Endothelial cell of hepatic sinusoid (primary cell): ENCODE measurements around the gene CFAP119.

ENCODE experiments used
- in situ Hi-C: cut with HindIII; loops from 2 replicates; pipeline ENCODE4 v1.10.0; 2017; ENCODE audit warnings: low sequenced_read_pairs

The CFAP119 gene

DNA sequence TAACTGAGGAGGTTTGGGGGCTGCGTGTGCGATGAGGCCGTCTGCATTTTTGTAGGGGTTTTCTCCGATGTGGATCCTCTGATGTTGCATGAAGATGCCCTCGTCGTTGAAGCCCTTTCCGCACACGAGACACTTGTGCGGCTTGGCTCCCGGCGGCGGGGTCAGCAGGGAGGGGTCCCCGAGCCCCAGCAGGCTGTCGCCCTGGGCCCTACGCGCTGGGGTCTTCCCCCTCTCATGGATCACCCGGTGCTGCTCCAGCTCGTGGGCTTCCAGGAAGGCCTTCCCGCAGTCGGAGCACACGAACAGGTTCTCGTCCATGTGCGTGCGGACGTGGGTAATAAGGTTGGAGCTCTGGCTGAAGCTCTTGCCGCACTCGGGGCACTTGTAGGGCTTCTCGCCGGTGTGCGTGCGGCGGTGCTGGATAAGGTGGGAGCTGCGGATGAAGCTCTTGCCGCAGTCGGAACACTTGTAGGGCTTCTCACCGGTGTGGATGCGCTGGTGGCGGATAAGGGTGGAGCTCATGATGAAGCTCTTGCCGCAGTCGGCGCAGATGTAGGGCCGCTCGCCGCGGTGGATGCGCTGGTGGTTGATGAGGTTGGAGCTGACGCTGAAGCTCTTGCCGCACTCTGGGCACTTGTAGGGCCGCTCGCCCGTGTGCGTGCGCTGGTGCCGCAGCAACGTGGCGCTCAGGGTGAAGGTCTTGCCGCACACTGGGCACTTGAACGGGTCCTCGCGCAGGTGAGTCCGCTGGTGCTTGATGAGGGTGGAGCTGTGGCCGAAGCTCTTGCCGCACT is 20.8 kb upstream of the CFAP119 start:
- in situ Hi-C loops: loop anchor here (5.0 kb wide), 2 partner anchors 70 to 165 kb away; partner anchors contain the start of gene ORAI3

- in situ Hi-C loops: loop anchor here (5.0 kb wide), 2 partner anchors 68 to 167 kb away; partner anchors contain the start of gene ORAI3
Observed at GRCh38 chr16:30780549-30780948, 18.7 kb upstream of the CFAP119 start.

- in situ Hi-C loops: loop anchor here (5.0 kb wide), 2 partner anchors 68 to 167 kb away; partner anchors contain the start of gene ORAI3
Observed at GRCh38 chr16:30780021-30780420, 18.2 kb upstream of the CFAP119 start.

- in situ Hi-C loops: no loop called here
Observed at GRCh38 chr16:30779596-30779995, 17.7 kb upstream of the CFAP119 start.

DNA sequence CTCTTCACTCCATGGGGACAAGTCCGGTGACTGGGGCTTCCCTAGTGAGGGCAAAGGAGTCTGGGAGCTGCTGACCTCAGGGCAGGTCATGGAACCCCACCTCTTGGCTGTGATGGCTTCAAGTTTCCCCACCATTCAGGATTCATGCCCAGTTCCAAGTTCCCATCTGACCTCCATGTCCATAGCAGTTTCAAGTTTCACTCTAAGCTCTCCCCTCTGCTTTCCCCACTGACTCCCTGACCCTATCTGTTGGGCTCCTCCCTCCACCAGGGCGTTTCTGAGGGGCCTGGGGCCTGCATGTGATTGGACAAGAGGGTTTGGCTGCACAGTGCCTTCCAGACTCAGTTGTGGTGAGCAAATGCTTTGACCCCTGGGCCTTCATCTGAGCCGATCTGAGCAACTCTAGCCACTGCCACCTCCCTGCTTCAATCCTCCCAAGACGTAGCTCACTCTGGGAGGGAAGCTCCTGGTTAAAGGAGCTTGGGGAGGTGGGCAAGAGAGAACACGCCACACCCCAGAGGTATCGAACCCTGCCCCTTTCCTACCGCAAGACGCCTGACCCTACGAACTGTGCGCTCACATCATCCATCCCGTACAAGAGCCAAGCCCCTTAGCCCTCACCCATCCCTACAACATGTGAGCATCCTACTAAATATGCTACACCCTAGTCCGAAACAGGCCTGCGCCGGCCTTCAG is 16.8 kb upstream of the CFAP119 start:
- in situ Hi-C loops: no loop called here

DNA sequence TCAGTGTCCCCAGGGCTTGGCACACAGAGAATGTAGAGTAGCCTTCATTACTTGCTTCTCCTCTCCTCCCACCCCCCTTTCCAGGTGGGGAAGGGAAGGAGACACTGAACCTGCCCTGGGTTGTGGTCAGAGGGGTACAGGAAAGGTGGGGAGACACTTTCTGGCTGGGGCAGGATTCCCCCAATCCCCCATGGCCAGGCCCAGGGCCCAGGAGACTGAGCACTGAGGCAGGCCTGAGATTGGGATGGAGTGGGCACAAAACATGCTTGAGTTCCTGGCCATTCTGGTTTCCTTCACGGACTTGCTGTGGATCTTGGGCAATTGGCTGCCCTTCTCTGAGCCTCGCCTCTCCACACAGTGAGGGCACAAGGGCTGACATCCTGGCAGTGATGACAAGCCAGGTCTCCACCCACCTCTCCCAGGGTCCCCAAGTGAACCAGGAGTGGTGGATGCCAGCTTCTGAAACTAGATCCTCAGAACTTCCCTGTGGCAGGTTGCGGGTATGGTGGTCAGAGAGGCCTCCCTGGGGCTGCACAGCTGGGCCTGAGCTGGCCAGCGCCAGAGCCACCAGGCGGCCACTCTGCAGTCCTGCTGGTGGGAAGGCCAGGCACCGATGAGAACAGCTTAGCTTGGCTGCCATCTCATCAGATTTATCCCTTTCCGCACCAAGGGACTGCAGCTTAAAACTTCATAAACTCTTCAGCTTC is 15.9 kb upstream of the CFAP119 start:
- in situ Hi-C loops: no loop called here

DNA sequence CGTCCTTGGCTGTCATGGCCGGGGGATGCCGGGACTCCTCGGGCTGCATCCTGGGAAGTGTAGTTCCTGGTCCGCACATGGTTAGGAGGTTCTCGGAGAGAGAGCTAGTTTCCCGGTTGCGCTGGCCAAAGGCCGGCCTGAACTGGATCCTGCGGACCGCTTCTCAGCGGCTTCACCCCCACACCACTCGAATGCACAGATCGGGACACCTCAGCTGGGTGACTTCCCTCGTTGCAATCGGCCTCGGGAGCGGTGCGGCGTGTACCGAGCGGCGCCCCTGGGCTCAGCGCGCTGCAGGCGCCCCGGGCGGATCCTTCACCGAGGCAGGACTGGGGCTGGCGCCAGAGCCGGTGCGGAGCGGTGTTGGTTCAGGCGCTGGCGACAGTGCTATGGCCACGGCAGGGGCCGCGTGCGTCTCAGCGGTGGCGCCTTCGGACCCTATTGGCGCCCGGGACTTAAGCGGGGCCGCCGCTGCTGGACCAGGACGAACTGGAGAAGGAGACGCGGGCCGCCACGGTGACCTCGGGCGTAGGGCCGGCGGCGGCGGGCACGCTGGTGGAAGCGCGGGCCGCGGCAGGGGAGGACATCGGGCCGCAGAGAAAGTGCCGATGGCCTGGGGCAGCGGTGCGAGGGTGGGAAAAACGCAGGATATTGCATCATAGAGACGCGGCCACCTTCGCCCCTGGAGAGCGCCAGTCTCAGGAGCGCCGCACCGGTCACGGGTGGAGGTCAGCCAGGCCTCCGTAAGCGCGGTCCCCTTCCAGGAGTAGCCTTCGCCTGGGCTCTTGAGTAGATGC is 13.7 kb upstream of the CFAP119 start:
- in situ Hi-C loops: no loop called here

DNA sequence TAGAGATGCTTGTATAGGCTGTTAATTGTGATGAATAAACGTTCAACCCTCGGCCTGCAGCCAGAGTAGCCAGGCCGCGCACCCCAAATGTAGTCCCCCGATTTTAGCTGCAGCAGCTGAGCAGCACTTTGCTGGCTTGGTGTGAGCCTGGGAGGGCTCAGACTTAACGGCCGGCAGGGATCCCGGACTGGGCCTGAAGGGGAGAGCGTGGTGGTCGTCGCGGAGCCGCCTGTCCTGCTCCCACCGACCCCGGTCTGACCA is 13.2 kb upstream of the CFAP119 start:
- in situ Hi-C loops: no loop called here

DNA sequence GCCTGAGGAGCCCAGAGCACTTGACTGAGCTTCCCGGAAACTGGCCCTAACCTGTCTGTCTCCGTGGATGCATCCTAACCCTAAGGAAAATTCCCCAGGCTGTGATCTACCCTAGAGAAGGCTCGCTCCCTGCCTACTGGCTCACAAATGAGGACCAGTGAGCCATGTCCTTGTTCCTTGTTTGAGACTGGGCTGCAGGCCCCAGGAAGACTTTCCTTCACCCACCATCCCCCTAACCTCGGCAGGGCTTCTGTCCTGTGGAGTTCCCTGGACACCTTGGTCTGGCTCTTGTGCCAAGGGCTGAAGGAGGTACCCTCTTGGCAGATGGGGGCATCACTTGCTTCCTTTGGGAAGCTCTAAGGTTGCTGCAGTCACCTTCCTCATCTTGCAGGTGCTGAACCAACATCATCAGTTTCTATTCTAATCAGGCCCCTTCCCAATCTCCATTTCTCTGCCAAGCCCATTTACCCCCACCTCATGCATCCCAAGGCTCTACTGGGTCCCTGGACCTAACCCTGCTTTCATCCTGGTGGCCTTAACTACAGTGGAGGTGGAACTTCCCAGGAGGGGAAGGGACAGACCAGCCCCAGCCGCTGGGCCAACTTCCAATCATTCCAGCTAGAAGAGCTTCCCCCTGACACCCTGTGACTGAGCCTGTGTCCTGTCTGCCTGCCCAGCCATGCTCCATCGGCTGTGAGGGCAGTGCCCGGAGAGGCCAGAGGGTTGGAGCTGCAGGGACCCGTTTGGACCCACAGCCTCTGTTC is 12.7 kb upstream of the CFAP119 start:
- in situ Hi-C loops: loop anchor here (5.0 kb wide), 1 partner anchor 103 kb away; no protein-coding TSS in a partner anchor

DNA sequence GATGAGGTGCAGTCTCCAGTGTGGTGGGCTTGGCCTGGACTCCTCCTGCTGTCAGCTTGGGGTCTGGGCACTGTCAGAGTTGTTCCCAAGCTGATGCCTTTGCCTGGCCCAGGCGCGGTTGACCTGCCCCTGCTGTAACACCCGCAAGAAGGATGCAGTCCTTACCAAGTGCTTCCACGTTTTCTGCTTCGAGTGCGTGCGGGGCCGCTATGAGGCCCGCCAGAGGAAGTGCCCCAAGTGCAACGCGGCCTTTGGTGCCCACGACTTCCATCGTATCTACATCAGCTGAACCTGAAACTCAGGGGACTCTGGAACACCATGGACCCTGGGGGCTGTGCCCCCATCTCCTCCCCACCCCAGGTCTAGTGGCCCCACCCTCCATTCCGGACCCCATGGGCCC is 12.0 kb upstream of the CFAP119 start:
- in situ Hi-C loops: loop anchor here (5.0 kb wide), 1 partner anchor 103 kb away; no protein-coding TSS in a partner anchor

DNA sequence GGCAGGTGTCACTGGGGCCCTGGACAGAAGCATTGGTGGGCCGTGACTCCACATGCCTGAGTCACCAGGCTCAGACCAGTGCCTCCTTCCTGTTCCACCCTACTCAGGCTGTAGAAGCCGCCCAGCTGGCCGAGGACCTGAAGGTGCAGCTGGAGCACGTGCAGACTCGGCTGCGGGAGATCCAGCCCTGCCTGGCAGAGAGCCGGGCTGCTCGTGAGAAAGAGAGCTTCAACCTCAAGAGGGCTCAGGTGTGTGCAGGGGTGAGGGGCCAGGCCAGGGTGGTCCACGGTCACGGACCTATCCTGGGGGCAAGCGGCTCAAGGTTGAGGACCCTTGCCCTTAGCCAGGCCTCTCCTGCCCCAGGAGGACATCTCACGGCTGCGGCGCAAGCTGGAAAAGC is 9.9 kb upstream of the CFAP119 start:
- in situ Hi-C loops: loop anchor here (5.0 kb wide), 1 partner anchor 106 kb away; no protein-coding TSS in a partner anchor

GRCh38 chr16:30769379-30770089 is 7.7 kb upstream of the CFAP119 start:
- in situ Hi-C loops: loop anchor here (5.0 kb wide), 1 partner anchor 108 kb away; no protein-coding TSS in a partner anchor

- in situ Hi-C loops: no loop called here
Observed at GRCh38 chr16:30768583-30769181, 6.8 kb upstream of the CFAP119 start.

GRCh38 chr16:30767767-30768465 is 6.1 kb upstream of the CFAP119 start:
- in situ Hi-C loops: no loop called here

DNA sequence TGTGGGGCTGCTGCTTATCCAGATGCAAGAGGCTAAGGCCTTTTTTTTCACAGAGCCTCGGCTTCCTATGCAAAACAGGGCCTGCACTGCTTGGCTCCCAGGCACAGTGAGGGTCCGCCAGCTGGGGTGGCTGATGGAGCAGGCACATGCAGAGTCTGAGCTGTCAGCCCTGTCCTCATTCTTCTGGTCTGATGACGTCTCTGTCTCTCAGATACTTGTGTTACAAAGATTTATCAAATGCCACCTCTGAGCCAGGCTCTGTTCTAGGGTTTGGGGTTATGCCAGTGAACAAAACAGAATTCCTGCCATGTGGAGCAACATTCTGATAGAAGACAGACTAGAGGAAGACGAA is 5.0 kb upstream of the CFAP119 start:
- in situ Hi-C loops: no loop called here

DNA sequence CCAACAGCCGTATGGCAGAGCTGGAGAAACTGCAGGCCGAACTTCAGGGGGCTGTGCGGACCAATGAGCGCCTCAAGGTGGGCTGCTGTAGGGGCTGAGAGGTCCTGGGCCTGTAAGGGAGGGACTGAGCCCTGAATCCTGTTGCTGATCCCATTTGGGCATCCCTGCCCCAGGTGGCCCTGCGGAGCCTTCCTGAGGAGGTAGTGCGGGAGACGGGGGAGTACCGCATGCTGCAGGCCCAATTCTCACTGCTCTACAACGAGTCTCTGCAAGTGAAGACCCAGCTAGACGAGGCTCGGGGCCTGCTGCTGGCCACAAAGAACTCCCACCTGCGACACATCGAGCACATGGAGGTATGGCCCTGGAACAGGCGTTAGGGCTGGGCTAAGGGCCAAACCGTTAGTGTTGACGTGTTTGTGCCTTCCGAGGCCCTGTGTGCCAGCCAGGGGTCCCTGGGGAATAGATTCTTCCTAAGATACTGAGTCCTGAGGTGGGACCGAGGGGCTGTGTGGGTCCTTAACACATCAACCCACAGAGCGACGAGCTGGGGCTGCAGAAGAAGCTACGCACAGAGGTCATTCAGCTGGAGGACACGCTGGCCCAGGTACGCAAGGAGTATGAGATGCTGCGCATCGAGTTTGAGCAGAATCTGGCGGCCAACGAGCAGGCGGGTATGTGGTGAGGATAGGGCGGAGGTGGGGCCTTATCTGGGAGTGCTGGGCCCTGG is 4.5 kb upstream of the CFAP119 start:
- in situ Hi-C loops: no loop called here

DNA sequence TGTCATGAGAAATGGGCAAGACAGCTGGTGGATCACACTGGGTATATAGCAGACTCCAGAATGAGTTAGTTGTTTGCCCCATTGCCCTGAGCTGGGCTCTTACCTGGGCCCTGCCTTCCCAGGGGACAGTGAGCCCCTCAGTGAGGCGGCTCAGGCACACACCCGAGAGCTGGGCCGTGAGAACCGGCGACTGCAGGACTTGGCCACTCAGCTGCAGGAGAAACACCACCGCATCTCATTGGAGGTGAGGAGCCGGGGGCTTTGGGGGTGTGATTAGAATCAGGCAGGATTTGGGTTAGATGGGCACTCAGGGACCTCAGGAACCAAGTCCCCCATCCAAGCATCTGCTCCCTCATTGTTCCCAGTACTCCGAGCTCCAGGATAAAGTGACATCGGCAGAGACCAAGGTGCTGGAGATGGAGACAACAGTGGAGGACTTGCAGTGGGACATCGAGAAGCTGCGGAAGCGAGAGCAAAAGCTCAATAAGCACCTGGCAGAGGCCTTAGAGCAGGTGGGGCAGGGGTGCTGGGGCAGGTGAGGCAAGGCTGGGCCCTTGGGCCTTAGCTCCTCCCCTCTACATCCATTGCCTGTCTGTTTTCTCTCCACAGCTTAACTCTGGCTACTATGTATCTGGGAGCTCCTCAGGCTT is 3.1 kb upstream of the CFAP119 start:
- in situ Hi-C loops: no loop called here
